HepG2 (cell line): Measurements from ENCODE around the gene CCDC178. TPM values are rescaled to one million over a fixed set of nuclear protein-coding genes. Genes with fewer than 3 reads are reported as not detected.

ENCODE experiments used
- ATAC-seq: fragments of 200-7000 bp; cut with Tn5 transposase; 3 replicates; pipeline ENCODE4 v1.9.1; 2020; ENCODE audit warnings: mild to moderate bottlenecking, moderate library complexity
- BruUV-seq: library from RNA; stranded (reverse); fragments of 400-500 nt; replicated peaks from 2 replicates; lab custom pipeline; 2021; lab: Mats Ljungman, UMichigan
- CTCF ChIA-PET: fragments of 300-600 bp; formaldehyde crosslinking; extraction: SDS; loops from one replicate; lab custom pipeline; 2021; ENCODE audit warnings: low total read pairs, inconsistent platforms, low intra/inter-chr PET ratio; lab: Yijun Ruan, JAX
- POLR2A ChIA-PET: fragments of 350-600 bp; sonication (Branson Sonifier 250); formaldehyde crosslinking; loops from one replicate; lab custom pipeline; 2020; ENCODE audit warnings: antibody characterized with exemption, inconsistent platforms; lab: Yijun Ruan, JAX
- DNase-seq: peaks from one replicate; pipeline ENCODE4 v3.0.0-alpha.2; 2015; ENCODE audit warnings: low spot score
- FAIRE-seq: peaks from 3 replicates; lab custom pipeline; 2011; peaks lifted over from hg19 to GRCh38; lab: Jason Lieb, UNC
- H2AFZ ChIP-seq: one replicate; pipeline ENCODE4 v1.6.1; 2011; ENCODE audit warnings: low read length, inconsistent platforms
- H3K27ac ChIP-seq: fragments of 300-600 bp; 3 replicates; pipeline ENCODE4 v1.8.0; 2011; ENCODE audit warnings: mixed run types, mild to moderate bottlenecking, mixed read lengths, low read length, inconsistent platforms; ENCODE audit not compliant: insufficient read depth; ENCODE audit errors: extremely low read length
- H3K27me3 ChIP-seq, 2 experiments: fragments of 200-600 bp in 1 of 2; 2 replicates in 1 of 2; 3 replicates in 1 of 2; pipeline versions ENCODE4 v1.6.0 to v1.8.0; 2011; ENCODE audit warnings: low read length in 2 of 2, mild to moderate bottlenecking in 2 of 2, moderate library complexity in 2 of 2, inconsistent platforms in 1 of 2; ENCODE audit not compliant: insufficient read depth in 2 of 2, control insufficient read depth in 1 of 2
- H3K36me3 ChIP-seq, 2 experiments: fragments of 200-600 bp in 1 of 2; replicated peaks in 1 of 2; 2 replicates in 1 of 2; 3 replicates in 1 of 2; pipeline versions ENCODE4 v1.5.1 to v1.8.0; 2011; ENCODE audit warnings: low read length in 2 of 2, inconsistent platforms in 1 of 2; ENCODE audit not compliant: insufficient read depth in 2 of 2, control insufficient read depth in 1 of 2
- H3K4me1 ChIP-seq: 2 replicates; pipeline ENCODE4 v1.5.1; 2012; ENCODE audit warnings: low read length, inconsistent platforms; ENCODE audit not compliant: insufficient read depth
- H3K4me2 ChIP-seq: 2 replicates; pipeline ENCODE4 v1.6.0; 2011; ENCODE audit warnings: low read depth, low read length, inconsistent platforms
- H3K4me3 ChIP-seq, 3 experiments: fragments of 200-600 bp in 1 of 3; sonication (generic), shearing (Covaris generic) in 1 of 3; replicated peaks in 1 of 3; 2 replicates each; pipeline ENCODE4 v1.5.1; 2011 to 2016; ENCODE audit warnings: low read length in 3 of 3, inconsistent platforms in 2 of 3, low read depth in 2 of 3, mild to moderate bottlenecking in 2 of 3, control low read depth in 1 of 3, mixed read lengths in 1 of 3; ENCODE audit not compliant: insufficient read depth in 1 of 3
- H3K79me2 ChIP-seq: one replicate; pipeline ENCODE4 v1.6.1; 2011; ENCODE audit warnings: low read length, inconsistent platforms; ENCODE audit not compliant: insufficient read depth
- H3K9ac ChIP-seq: 2 replicates; pipeline ENCODE4 v1.6.0; 2011; ENCODE audit warnings: mild to moderate bottlenecking, low read depth, low read length, inconsistent platforms; ENCODE audit not compliant: insufficient read depth
- H3K9me3 ChIP-seq: 2 replicates; pipeline ENCODE4 v1.5.1; 2012; ENCODE audit warnings: mild to moderate bottlenecking, low read length
- H4K20me1 ChIP-seq: 2 replicates; pipeline ENCODE4 v1.6.0; 2011; ENCODE audit warnings: inconsistent platforms, mild to moderate bottlenecking, low read length, moderate library complexity; ENCODE audit not compliant: insufficient read depth
- FOSL2 ChIP-seq: sonication (generic); formaldehyde crosslinking; IDR thresholded peaks from 2 replicates; pipeline ENCODE4 v1.4.0; 2020; ENCODE audit warnings: missing genetic modification reagents
- KLF13 ChIP-seq: sonication (generic); formaldehyde crosslinking; IDR thresholded peaks from 2 replicates; pipeline ENCODE4 v1.4.0; 2020; ENCODE audit warnings: mild to moderate bottlenecking, missing genetic modification reagents
- SMARCC2 ChIP-seq: fragments of 450-650 bp; IDR thresholded peaks from 2 replicates; pipeline ENCODE4 v1.6.1; 2017; ENCODE audit warnings: antibody characterized with exemption, mild to moderate bottlenecking
- ZNF34 ChIP-seq: sonication (generic); formaldehyde crosslinking; IDR thresholded peaks from 2 replicates; pipeline ENCODE4 v1.4.0; 2020; ENCODE audit warnings: mild to moderate bottlenecking, missing genetic modification reagents, borderline replicate concordance
- ZNF646 ChIP-seq: sonication (generic); formaldehyde crosslinking; IDR thresholded peaks from 2 replicates; pipeline ENCODE4 v1.9.0; 2021; ENCODE audit warnings: mild to moderate bottlenecking, missing genetic modification reagents
- ZNF761 ChIP-seq: sonication (generic); formaldehyde crosslinking; conservative IDR thresholded peaks from 2 replicates; pipeline ENCODE4 v1.4.0; 2020; ENCODE audit warnings: mild to moderate bottlenecking, missing genetic modification reagents
- ZSCAN21 ChIP-seq: sonication (generic); formaldehyde crosslinking; IDR thresholded peaks from 2 replicates; pipeline ENCODE4 v1.8.0; 2022; ENCODE audit warnings: mild to moderate bottlenecking, missing genetic modification reagents, moderate library complexity, borderline replicate concordance
- in situ Hi-C: cut with HindIII; loops from 2 replicates; pipeline ENCODE4 v1.10.0; 2017; ENCODE audit warnings: low pct_unique_long_range_greater_than_20kb; ENCODE audit not compliant: extremely low pct_ligation_motif_present
- intact Hi-C: fragments of 100-400 bp; cut with micrococcal nuclease; formaldehyde crosslinking; loops from one replicate; pipeline ENCODE4 v1.10.0; 2022; ENCODE audit not compliant: unreplicated experiment
- polyA plus RNA-seq, 8 experiments: library from polyadenylated mRNA; depleted of rRNA in 3 of 8; stranded (reverse) in 7 of 8; unstranded in 1 of 8; fragments of >200 nt; fragmentation: Illumina TruSeq in 4 of 8; extraction: Trizol in 4 of 8; gene quantifications; 2 replicates each; pipeline versions ENCODE4 v1.2.1 to v1.2.3, GENCODE V29; 2011 to 2016; ENCODE audit warnings: low read depth in 4 of 8, missing spikeins in 1 of 8, mixed read lengths in 1 of 8; ENCODE audit not compliant: insufficient read depth in 1 of 8
- total RNA-seq, 5 experiments: library from RNA; depleted of rRNA; stranded (reverse); fragments of >200 nt; fragmentation: Illumina TruSeq; extraction: Trizol; gene quantifications; 2 replicates each; pipeline ENCODE4 v1.2.3, GENCODE V29; 2016; ENCODE audit warnings: low read depth in 1 of 5

The CCDC178 gene
- total and polyA plus RNA-seq, 2 of the 13 experiments (the other 11 are each of a cell fraction or from before 2014, with no cell fraction given): not detected

- FAIRE-seq: no peak
- no peak for DNase-seq
- Histone ChIP-seq H3K9ac (no peak overlapping the region), H3K4me2 (no peak overlapping the region), H3K36me3 (no peaks in the 10 kb centered on the region), H3K27ac (no peak overlapping the region), H3K4me3 (no peak overlapping the region), H2AFZ (no peak overlapping the region), H3K4me1 (no peaks in the 10 kb centered on the region), H3K9me3 (no peaks in the 10 kb centered on the region), H3K27me3 (no peaks in the 10 kb centered on the region), H3K79me2 (no peaks in the 10 kb centered on the region), H4K20me1 (no peaks in the 10 kb centered on the region)
- CTCF ChIA-PET: no interaction called here
- in situ Hi-C loops (no loop called here), intact Hi-C loops (no loop called here)
- POLR2A ChIA-PET: no interaction called here
- ATAC-seq: no peak
- TF ChIP-seq ZNF646 (no peak), FOSL2 (CRISPR knock-in tag) (no peak), ZSCAN21 (CRISPR knock-in tag) (no peak), KLF13 (CRISPR knock-in tag) (no peak), SMARCC2 (no peak), ZNF34 (CRISPR knock-in tag) (no peak), ZNF761 (no peak)
- no TSS peak for BruUV-seq
These were observed 474.4 kb downstream of the CCDC178 start for GRCh38 chr18:32966141-32966540.
